PC-3 (cell line): ENCODE results near the gene CELF5.

ENCODE experiments used
- CTCF ChIP-seq: fragments of 300-600 bp; sonication (generic); conservative IDR thresholded peaks from 2 replicates; pipeline ENCODE4 v1.5.1; 2017; ENCODE audit warnings: antibody characterized with exemption, low read depth, mild to moderate bottlenecking, low read length
- EZH2 ChIP-seq: fragments of 300-600 bp; sonication (generic); IDR thresholded peaks from one replicate; pipeline ENCODE4 v1.6.1; 2017; ENCODE audit warnings: antibody characterized with exemption, mild to moderate bottlenecking, low read length; ENCODE audit not compliant: unreplicated experiment
- EZH2phosphoT487 ChIP-seq: fragments of 300-600 bp; sonication (generic); IDR thresholded peaks from 2 replicates; pipeline ENCODE4 v1.6.1; 2018; ENCODE audit warnings: mild to moderate bottlenecking, antibody characterized with exemption, low read length, borderline replicate concordance

- TF ChIP-seq EZH2phosphoT487 (no peak), CTCF (no peak), EZH2 (no peak)
Measured at GRCh38 chr19:3233831-3234230, 9.4 kb downstream of the CELF5 start.
